CD4-positive, alpha-beta T cell treated with Interleukin-6 at 100 ng/mL for 8 hours (primary cell): ENCODE results near the gene STAU1.
"Not testable (repeated sequence)": the region's sequence is repeated elsewhere in the genome, so short reads cannot be mapped to it uniquely, and the experiment has no call there.

Experiments used
- DNase-seq: peaks from one replicate; pipeline ENCODE4 v3.0.0-alpha.2; 2020; ENCODE audit warnings: mixed read lengths, low spot score

STAU1 gene

GRCh38 chr20:49203011-49203410, 14.9 kb upstream of the STAU1 start:
- no peak for DNase-seq

- DNase-seq: no peak
Measured at GRCh38 chr20:49199729-49200293, 11.7 kb upstream of the STAU1 start.

- DNase-seq: not testable (repeated sequence)
Measured at GRCh38 chr20:49192944-49193518, 4.9 kb upstream of the STAU1 start.

GRCh38 chr20:49187330-49187850, 744 bp downstream of the STAU1 start:
- peak; percentile 3 for DNase-seq

- peak; percentile 66 for DNase-seq
Measured at GRCh38 chr20:49186535-49187329, 1.4 kb downstream of the STAU1 start.

GRCh38 chr20:49185071-49185761, 2.9 kb downstream of the STAU1 start:
- DNase-seq: no peak

- no peak for DNase-seq
Measured at GRCh38 chr20:49184691-49185070, 3.5 kb downstream of the STAU1 start.

- DNase-seq: not testable (repeated sequence)
Measured at GRCh38 chr20:49184084-49184501, 4.0 kb downstream of the STAU1 start.

GRCh38 chr20:49183444-49183843, 4.7 kb downstream of the STAU1 start:
- DNase-seq: no peak

GRCh38 chr20:49181265-49181877, 6.8 kb downstream of the STAU1 start:
- no peak for DNase-seq

- no peak for DNase-seq
Measured at GRCh38 chr20:49179368-49180277, 8.5 kb downstream of the STAU1 start.

GRCh38 chr20:49174183-49174582, 14.0 kb downstream of the STAU1 start:
- no peak for DNase-seq

GRCh38 chr20:49172413-49172812, 15.7 kb downstream of the STAU1 start:
- DNase-seq: no peak

GRCh38 chr20:49171909-49172308, 16.2 kb downstream of the STAU1 start:
- DNase-seq: no peak

- no peak for DNase-seq
Measured at GRCh38 chr20:49170714-49171113, 17.4 kb downstream of the STAU1 start.

GRCh38 chr20:49169547-49169946, 18.6 kb downstream of the STAU1 start:
- no peak for DNase-seq

GRCh38 chr20:49168864-49169263, 19.3 kb downstream of the STAU1 start:
- DNase-seq: not testable (repeated sequence)

GRCh38 chr20:49167811-49168507, 20.2 kb downstream of the STAU1 start:
- no peak for DNase-seq

- no peak for DNase-seq
Measured at GRCh38 chr20:49166534-49167449, 21.3 kb downstream of the STAU1 start.
